HG02763 (cell line): Measurements from ENCODE around the gene GLMP.
A peak's percentile ranks its signal among the peaks of the same experiment; 100 is the strongest.
"Not testable (repeated sequence)": the region's sequence is repeated elsewhere in the genome, so short reads cannot be mapped to it uniquely, and the experiment has no call there.

ENCODE experiments used
- ATAC-seq: cut with Tn5 transposase; IDR thresholded peaks from one replicate; pipeline ENCODE4 v1.9.1; 2021; ENCODE audit warnings: mild to moderate bottlenecking, moderate library complexity; ENCODE audit not compliant: unreplicated experiment

Gene GLMP

GRCh38 chr1:156295391-156295947, at the start of gene GLMP:
Gene GLMP (minus strand): TSS chr1:156295679. CDS start chr1:156295645, 34 bp downstream.
- no peak for ATAC-seq

GRCh38 chr1:156344409-156344808, 48.9 kb upstream of the GLMP start:
- no peak for ATAC-seq

- ATAC-seq, result no peak
These were observed 46.9 kb upstream of the GLMP start for GRCh38 chr1:156342166-156342955.

GRCh38 chr1:156338180-156338976, 42.9 kb upstream of the GLMP start, which contains the start of the genes CCT3 and TSACC:
Gene CCT3 (minus strand): TSS chr1:156338292. CDS start chr1:156338184, 108 bp downstream.
Gene TSACC (plus strand): TSS chr1:156338526. CDS start chr1:156339758, 1,232 bp downstream.
- peak; percentile 92 for ATAC-seq

GRCh38 chr1:156337888-156338179, 42.4 kb upstream of the GLMP start:
- ATAC-seq, result no peak

- no peak for ATAC-seq
These were observed 41.8 kb upstream of the GLMP start for GRCh38 chr1:156337052-156337887.

GRCh38 chr1:156336242-156336641, 40.8 kb upstream of the GLMP start:
- ATAC-seq, result no peak

- not testable (repeated sequence) for ATAC-seq
These were observed 27.7 kb upstream of the GLMP start for GRCh38 chr1:156323179-156323578.

GRCh38 chr1:156320560-156320959, 25.1 kb upstream of the GLMP start:
- no peak for ATAC-seq

- no peak for ATAC-seq
These were observed 24.2 kb upstream of the GLMP start for GRCh38 chr1:156319664-156320063.

GRCh38 chr1:156316909-156317308, 21.4 kb upstream of the GLMP start:
- ATAC-seq, result no peak

- no peak for ATAC-seq
These were observed 15.5 kb upstream of the GLMP start for GRCh38 chr1:156310962-156311361.

- no peak for ATAC-seq
These were observed 12.6 kb upstream of the GLMP start for GRCh38 chr1:156308078-156308477.

- ATAC-seq, result no peak
These were observed 9.7 kb upstream of the GLMP start for GRCh38 chr1:156305215-156305614.

- ATAC-seq, result no peak
These were observed 7.8 kb upstream of the GLMP start for GRCh38 chr1:156303241-156303640.

GRCh38 chr1:156298852-156299357, 3.4 kb upstream of the GLMP start, which contains the start of gene VHLL:
Gene VHLL (minus strand): TSS chr1:156299307. CDS start chr1:156299189, 118 bp downstream.
- ATAC-seq, result no peak

- ATAC-seq, result no peak
These were observed 1.6 kb downstream of the GLMP start for GRCh38 chr1:156293895-156294294.

- ATAC-seq, result no peak
These were observed 2.4 kb downstream of the GLMP start for GRCh38 chr1:156293098-156293434.

- ATAC-seq, result no peak
These were observed 4.0 kb downstream of the GLMP start for GRCh38 chr1:156291226-156292061.

- no peak for ATAC-seq
These were observed 5.6 kb downstream of the GLMP start for GRCh38 chr1:156289857-156290256.
